Measurements from ENCODE around the gene PRKAG2.

PRKAG2 gene

DNA sequence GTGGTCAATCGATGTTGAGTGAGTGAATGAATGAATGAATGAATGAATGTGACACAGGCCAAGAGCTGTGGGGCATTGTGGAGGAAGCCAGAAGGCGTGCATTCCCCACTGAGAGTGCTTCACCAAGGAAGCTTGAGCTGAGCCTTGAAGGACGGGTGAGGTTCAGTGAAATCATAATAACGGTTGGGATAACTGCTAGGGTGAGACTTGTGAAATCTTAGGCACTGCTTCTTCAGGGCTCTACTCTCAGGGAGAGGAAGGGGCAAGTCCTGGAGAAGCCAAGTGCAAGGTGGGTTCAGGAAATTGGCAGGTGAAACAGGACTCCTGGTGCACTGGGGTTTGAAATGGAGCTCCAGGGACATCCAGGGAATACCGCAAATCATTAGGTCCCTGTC is 23.7 kb upstream of the PRKAG2 start:
- no peak for DNase-seq

DNA sequence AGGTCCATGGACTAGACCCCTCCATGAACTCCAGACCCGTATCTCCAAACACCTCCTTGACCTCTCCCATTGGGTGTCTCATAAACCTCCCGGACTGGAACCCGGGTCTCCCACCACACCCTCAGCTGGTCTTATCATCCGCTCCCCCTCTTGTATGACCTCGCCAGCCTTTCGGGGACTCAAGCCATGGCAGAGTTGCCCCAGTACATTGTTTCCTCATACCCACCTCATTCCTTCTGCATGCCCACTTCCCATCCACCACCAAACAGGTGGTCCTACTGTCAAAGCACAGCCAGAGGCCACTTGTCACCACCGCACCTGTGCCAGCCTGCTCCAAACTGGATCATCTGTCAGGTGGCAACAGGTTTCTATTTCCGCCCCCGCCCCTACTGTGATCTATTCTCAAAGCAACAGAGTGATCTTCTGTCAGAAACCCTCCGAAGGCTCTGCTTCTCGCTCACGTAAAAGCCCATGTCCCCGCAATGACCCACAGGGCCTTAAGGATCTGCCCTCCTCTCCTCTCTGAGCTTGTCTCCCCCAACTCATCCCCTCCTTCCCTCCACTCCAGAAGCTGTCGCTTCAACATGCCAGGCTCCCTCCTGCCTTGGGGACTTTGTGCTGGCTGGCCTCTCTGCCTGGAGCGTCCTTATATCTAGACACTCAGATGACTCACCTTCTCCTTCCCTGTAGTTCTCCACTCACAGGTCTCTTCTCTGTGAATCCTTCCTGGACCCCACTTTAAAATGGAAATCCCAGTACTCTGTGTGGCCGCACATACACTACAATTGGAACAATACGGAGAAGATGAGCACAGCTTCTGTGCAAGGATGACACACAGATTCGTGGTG is 22.8 kb upstream of the PRKAG2 start:
- DNase-seq = no peak

- DNase-seq = no peak
Measured at GRCh38 chr7:151897951-151898686, 21.2 kb upstream of the PRKAG2 start.

DNA sequence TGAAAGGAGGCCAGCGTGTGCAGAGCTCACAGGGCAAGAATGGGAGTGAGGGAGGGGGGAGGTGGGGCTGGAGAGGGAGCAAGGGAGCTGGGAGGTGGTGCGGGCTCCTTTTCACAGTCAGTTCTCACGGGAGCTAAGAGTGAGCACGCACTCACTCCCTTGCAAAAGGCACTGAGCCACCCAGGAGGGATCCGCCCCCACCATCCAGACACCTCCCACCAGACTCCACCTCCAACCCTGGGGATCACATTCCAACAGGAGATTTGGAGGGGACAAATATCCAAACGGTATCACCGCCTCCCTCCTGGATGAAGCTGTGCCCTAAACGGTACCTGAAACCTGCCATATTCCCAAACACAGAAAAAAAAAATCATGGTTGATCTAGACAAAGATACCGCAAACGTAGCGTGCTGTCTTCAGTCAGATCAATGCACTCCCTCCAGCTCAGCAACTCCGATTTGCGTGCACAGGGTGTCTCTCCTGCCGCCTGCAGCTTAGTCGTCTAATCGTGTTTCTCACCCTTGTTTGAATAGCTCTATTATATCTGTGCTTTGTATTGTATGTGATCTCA is 20.3 kb upstream of the PRKAG2 start:
- DNase-seq = no peak

DNA sequence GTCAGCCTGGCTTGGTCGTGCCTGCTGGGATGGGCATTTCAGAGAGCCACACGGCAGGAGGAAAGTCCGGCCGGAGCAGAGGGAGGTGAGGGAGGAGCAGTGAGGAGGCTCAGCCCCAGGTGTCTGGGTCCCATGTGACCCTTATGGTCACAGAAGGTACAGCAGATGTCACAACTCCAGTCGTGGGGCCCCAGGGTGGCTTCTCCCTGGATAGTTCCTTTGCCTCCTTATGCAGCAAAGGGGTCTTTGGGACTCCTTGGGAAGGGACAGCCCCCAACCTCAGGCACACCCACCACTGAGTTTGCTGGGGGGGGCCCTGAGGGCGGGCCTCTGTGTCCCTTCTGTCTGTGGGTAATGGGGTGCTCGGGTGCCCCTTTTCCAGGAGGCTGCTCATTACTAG is 19.6 kb upstream of the PRKAG2 start:
- no peak for DNase-seq

DNA sequence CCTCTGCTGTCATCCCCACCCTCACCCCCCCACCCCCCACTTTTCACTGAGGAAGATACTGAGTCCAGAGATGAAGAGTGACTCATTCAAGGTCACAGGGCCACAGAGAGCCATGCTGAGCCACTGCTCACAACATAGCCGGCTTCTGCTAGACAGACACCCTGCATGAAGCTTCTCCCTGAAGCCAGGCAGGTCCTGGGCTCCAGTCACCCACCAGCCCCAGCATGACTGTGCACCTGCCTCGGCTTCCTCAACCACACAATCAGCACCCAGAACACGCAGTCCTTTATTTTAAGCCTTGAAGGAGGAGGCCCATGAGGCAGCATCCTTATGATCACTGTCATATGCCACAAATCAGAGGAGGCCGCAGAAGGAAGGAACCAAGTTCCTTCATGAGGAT is 19.2 kb upstream of the PRKAG2 start:
- no peak for DNase-seq

DNA sequence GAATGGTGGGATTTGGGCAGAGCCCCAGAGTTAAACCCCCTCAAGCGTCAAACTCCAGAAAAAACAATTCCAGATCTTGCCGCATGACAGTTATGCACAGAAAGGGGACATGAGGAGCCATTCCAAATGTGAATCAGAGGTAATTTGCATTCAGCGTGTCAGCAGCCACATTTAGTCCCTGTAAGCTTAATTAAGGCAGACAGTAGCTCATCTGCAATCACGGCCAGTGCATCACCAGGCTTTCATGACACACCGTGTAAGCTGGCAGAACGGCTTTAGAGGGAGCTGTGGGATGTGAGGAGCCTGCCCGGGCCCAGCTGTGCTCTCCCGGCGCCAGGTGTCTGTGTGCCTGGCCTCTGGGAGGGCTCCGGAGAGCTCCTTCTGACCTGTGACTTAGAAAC is 18.7 kb upstream of the PRKAG2 start:
- no peak for DNase-seq

DNA sequence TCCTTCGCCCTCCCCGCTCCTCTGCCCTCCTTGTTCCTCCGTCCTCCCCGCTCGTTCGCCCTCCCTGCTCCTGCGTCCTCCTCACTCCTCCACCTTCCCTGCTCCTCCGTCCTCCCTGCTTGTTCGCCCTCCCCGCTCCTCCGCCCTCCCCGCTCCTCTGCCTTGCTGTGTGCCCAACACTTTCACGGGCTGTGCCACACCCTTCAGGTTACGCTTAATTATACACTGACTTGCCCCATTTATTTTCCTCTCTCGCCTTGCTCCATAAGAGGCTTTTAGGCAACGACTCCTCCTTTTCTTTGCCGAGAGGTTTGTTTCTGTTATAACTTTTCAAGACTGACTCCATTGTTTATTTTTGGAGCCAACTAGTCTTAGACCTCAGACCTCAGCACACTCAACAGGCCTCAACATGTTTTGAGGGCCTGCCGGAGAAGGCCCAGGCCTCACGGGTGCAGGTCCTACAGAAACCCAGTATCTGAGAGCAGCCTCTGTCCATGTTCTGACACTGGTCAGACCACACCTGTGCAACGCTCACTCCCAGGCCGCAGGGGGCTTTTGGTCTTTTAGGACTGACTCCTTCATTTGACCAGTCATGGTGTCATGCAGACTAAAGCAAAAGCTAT is 18.2 kb upstream of the PRKAG2 start:
- DNase-seq = no peak

DNA sequence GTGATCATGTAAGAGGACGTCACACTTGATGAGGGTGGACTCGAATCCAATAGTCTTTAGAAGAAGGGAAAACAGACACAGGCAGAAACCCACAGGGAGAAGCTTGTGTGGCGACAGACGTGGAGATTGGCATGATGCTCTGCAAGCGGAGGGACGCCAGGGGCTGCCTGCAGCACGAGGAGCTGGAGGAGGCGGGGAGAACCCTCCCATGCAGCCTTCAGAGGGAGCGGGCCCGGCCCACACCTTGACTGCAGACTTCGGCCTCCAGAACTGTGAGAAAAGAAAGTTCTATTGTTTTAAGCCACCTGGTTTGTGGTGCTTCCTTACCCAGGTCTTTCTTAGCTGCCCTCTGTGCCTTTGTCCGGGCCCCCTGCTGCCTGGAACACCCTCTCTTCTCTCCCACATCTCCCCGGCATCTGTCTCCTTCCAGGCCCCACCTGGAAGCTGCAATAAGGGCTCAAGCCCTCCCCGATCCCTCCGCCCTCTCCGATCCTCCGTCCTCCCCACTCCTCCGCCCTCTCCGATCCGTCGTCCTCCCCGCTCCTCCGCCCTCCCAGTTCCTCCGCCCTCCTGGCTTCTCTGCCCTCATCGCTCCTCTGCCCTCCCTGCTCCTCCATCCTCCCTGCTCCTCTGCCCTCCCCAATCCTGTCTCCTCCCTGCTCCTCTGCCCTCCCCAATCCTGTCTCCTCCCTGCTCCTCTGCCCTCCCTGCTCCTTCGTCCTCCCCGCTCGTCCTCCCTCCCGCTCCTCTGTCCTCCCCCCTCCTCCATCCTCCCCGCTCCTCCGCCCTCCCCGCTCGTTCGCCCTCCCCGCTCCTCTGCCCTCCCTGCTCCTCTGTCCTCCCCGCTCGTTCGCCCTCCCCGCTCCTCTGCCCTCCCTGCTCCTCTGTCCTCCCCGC is 17.4 kb upstream of the PRKAG2 start:
- no peak for DNase-seq

- no peak for DNase-seq
Measured at GRCh38 chr7:151893405-151893923, 16.5 kb upstream of the PRKAG2 start.

- DNase-seq = no peak
Measured at GRCh38 chr7:151891753-151892152, 14.8 kb upstream of the PRKAG2 start.

- DNase-seq = no peak
Measured at GRCh38 chr7:151891182-151891581, 14.3 kb upstream of the PRKAG2 start.

DNA sequence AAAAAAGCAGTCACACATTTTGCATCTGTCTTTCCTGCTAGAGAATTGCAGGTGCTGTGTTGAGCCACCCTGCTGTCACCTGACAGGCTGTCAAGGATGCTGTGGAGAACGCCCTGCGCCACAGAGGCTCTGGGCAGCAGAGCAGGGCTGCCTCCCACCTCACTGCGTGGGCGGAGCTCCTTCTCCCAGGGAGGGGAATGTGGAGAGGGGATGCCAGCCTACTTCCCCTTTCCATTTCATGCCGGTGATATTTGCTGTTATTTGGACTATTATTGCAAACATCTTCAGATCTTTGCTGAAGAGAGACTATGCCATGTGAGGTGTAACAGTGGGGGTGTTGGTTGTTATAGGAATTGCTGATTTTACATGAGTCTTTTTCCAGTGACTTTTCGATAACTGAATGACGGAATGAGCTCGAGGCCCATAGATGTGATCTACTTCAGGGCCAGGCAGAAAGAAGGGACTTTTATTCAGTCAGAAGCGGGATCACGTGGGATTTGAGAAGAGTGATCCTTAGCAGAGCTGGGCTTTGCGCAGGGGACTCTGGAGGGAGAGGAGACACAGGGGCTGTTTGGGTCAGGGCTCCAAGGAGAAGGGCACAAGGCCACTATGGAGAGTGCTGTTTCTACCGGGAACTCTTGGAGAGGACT is 13.6 kb upstream of the PRKAG2 start:
- DNase-seq = no peak

GRCh38 chr7:151889406-151890354 is 12.8 kb upstream of the PRKAG2 start:
- DNase-seq = no peak

- DNase-seq = no peak
Measured at GRCh38 chr7:151888079-151889067, 11.5 kb upstream of the PRKAG2 start.

DNA sequence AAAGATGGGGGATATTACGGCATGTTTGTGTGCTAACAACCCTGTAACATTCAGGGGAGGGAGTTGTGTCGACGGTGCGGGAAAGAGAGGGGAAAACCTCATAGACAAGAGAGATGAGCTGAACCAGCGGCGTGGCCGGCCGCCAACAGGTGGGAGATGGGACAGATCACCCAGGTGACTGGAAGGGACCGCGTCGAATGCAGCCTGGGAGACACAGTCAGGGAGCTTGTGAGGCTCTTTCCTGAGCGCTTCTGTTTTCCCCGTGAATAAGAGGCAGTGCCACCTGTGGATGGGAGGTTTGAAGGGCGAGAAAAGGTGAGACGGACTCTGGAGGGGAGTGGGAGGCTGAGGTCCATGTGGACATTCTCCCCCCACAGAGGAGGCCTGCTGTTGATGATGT is 9.9 kb upstream of the PRKAG2 start:
- DNase-seq = no peak

GRCh38 chr7:151885202-151885580 is 8.3 kb upstream of the PRKAG2 start:
- no peak for DNase-seq

GRCh38 chr7:151884312-151885201 is 7.6 kb upstream of the PRKAG2 start:
- DNase-seq = no peak

Measured in hippocampal formation (tissue), 2 donors.